Fibroblast of mammary gland (primary cell): ENCODE measurements around the gene STARD13.
A peak's percentile ranks its signal among the peaks of the same experiment; 100 is the strongest.

ENCODE experiments used
- DNase-seq: peaks from one replicate; pipeline ENCODE4 v3.0.0-alpha.2; 2010; ENCODE audit warnings: low read depth
- H3K4me3 ChIP-seq: 2 replicates; pipeline ENCODE4 v1.5.1; 2011; ENCODE audit warnings: low read depth, mild to moderate bottlenecking, low read length, moderate library complexity; ENCODE audit not compliant: control insufficient read depth
- CTCF ChIP-seq: conservative IDR thresholded peaks from 2 replicates; pipeline ENCODE4 v1.5.1; 2011; ENCODE audit warnings: low read depth, low read length, inconsistent platforms; ENCODE audit not compliant: control insufficient read depth, insufficient read depth

STARD13 gene

GRCh38 chr13:33107361-33107760 is 178.2 kb downstream of the STARD13 start:
- DNase-seq, result no peak
- no peak overlapping the region for H3K4me3 ChIP-seq
- TF ChIP-seq CTCF, result no peak

- no peak for DNase-seq
- no peak overlapping the region for H3K4me3 ChIP-seq
- TF ChIP-seq CTCF, result no peak
Measured at GRCh38 chr13:33106656-33107360, 178.7 kb downstream of the STARD13 start.

GRCh38 chr13:33105387-33106005 is 180.1 kb downstream of the STARD13 start:
- no peak for DNase-seq
- no peak for TF ChIP-seq CTCF
- no peak overlapping the region for H3K4me3 ChIP-seq

GRCh38 chr13:33103457-33103856 is 182.1 kb downstream of the STARD13 start:
- H3K4me3 ChIP-seq, result no peak overlapping the region
- no peak for DNase-seq
- TF ChIP-seq CTCF, result no peak

GRCh38 chr13:33101835-33102234 is 183.7 kb downstream of the STARD13 start:
- no peak for TF ChIP-seq CTCF
- no peak overlapping the region for H3K4me3 ChIP-seq
- DNase-seq, result no peak

- TF ChIP-seq CTCF, result no peak
- no peak overlapping the region for H3K4me3 ChIP-seq
Measured at GRCh38 chr13:33100886-33101285, 184.7 kb downstream of the STARD13 start.

More at GRCh38 chr13:33100886-33101285, 184.7 kb downstream of the STARD13 start:
- peak; percentile 34 for DNase-seq
